Ovary (tissue), 9 donors: Measurements from ENCODE around the gene VAV3. TPM values are rescaled to one million over a fixed set of nuclear protein-coding genes. Genes with fewer than 3 reads are reported as not detected.

Experiments
- DNase-seq, 5 donors: peaks; one replicate each; pipeline ENCODE4 v3.0.0-alpha.2; 2019 to 2020
- H3K27ac ChIP-seq, 2 donors: fragments of 200-600 bp; one replicate each; pipeline versions ENCODE4 v1.5.1 to v1.8.0; 2019 to 2022
- H3K27me3 ChIP-seq: fragments of 200-600 bp; one replicate; pipeline ENCODE4 v1.8.0; 2022
- H3K36me3 ChIP-seq: fragments of 200-600 bp; sonication (generic); one replicate; pipeline ENCODE4 v1.5.1; 2019
- H3K4me1 ChIP-seq: one replicate; pipeline ENCODE4 v1.8.1; 2013; ENCODE audit warnings: mild to moderate bottlenecking, moderate library complexity; ENCODE audit not compliant: insufficient read depth
- H3K4me3 ChIP-seq: fragments of 200-600 bp; sonication (generic); one replicate; pipeline ENCODE4 v1.5.1; 2017
- H3K9me3 ChIP-seq, 2 donors: fragments of 200-600 bp in 1 of 2; sonication (generic) in 1 of 2; one replicate each; pipeline versions ENCODE4 v1.5.1 to v1.8.1; 2013 to 2019; ENCODE audit warnings: mild to moderate bottlenecking in 1 of 2, moderate library complexity in 1 of 2
- CTCF ChIP-seq, 3 donors: fragments of 450-650 bp in 2 of 3; fragments of 200-600 bp in 1 of 3; IDR thresholded peaks; one replicate each; pipeline versions ENCODE4 v1.5.1 to v1.8.0; 2016 to 2022; ENCODE audit warnings: antibody characterized with exemption in 3 of 3, mild to moderate bottlenecking in 1 of 3
- EP300 ChIP-seq: sonication (generic); formaldehyde crosslinking; IDR thresholded peaks from one replicate; pipeline ENCODE4 v1.6.1; 2017; ENCODE audit warnings: antibody characterized with exemption
- POLR2A ChIP-seq: fragments of 450-650 bp; IDR thresholded peaks from one replicate; pipeline ENCODE4 v1.6.1; 2017; ENCODE audit warnings: antibody characterized with exemption, mild to moderate bottlenecking, moderate library complexity
- WGBS, 3 donors: extraction: QIAGEN DNeasy Blood & Tissue Kit in 1 of 3; methylation state at CpG; one replicate each; pipeline versions ENCODE4 v1.1.5 to v1.1.7; 2013 to 2017; 5-methylcytosine and 5-hydroxymethylcytosine counted together
- intact Hi-C, 4 donors: fragments of 100-400 bp; cut with DNase I; formaldehyde crosslinking; loops; one replicate each; pipeline versions ENCODE4 v1.11.0 to v1.15.1; 2022 to 2023
- microRNA-seq, 3 donors: library from miRNA; unstranded; fragments of <30 nt; microRNA quantifications; one replicate each; pipeline versions ENCODE4 to v1.2.0, GENCODE V29; 2019 to 2020
- polyA plus RNA-seq, 2 donors: library from polyadenylated mRNA; stranded (reverse); fragments of 200-250 nt in 1 of 2; fragments of 350-450 nt in 1 of 2; fragmentation: Illumina TruSeq in 1 of 2; extraction: RNeasy Lipid Tissue Mini Kit (QIAGEN cat#74804) in 1 of 2; gene quantifications; one replicate each; pipeline ENCODE4 v1.2.3, GENCODE V29; 2013 to 2014
- small RNA-seq: library from RNA; depleted of rRNA; stranded (forward); fragments of <200 nt; gene quantifications from one replicate; pipeline ENCODE3, GENCODE V24; 2016
- total RNA-seq, 7 donors: library from RNA; depleted of rRNA in 2 of 7; stranded (reverse); fragments of >200 nt in 2 of 7; fragmentation: NEBNext Ultra II Directional in 3 of 7; extraction: Animal tissue kit (Norgen Biotek cat#: 25700) in 3 of 7; gene quantifications; one replicate each; pipeline versions ENCODE4 v1.1.0 to v1.2.4, GENCODE V29; 2016 to 2023
- donor health status: DM: no; HTN: no; CAD: no; lungs with moderate emphysema.
- donor health status: DM: no; HTN: no; CAD: no.
- donor health status: Bipolar disorder and iron deficiency.
- donor health status: DM: yes; HTN: yes; CAD: no.
- donor health status: DM: no; HTN: no; CAD: no.
- donor health status: DM: yes; HTN: yes; CAD: no.

The VAV3 gene
- total and polyA plus RNA-seq, 9 donors: 0.78 to 7.4 (median 1.5) TPM

GRCh38 chr1:107523736-107524135 lies 441.2 kb downstream of the VAV3 start:
- intact Hi-C loops: no loop called here
- no peaks in the 10 kb centered on the region for H3K4me1 ChIP-seq
- no peak overlapping the region for H3K27ac ChIP-seq
- no peaks in the 10 kb centered on the region for H3K9me3 ChIP-seq
- TF ChIP-seq CTCF (IDR thresholded peaks at IDR 0.05) (no peak), EP300 (no peak), POLR2A (no peak)
- H3K27me3 ChIP-seq: no peaks in the 10 kb centered on the region
- H3K4me3 ChIP-seq: no peak overlapping the region
- WGBS, 3 donors: 41 to 49% (median 45%) methylated on average over 4 of the region's 4 CpGs
- H3K36me3 ChIP-seq: no peaks in the 10 kb centered on the region
- no peak for DNase-seq

- intact Hi-C loops: no loop called here
- H3K4me1 ChIP-seq: no peaks in the 10 kb centered on the region
- no peaks in the 10 kb centered on the region for H3K27me3 ChIP-seq
- no peak overlapping the region for H3K27ac ChIP-seq
- no peaks in the 10 kb centered on the region for H3K36me3 ChIP-seq
- no peak for DNase-seq
- TF ChIP-seq POLR2A (no peak), CTCF (IDR thresholded peaks at IDR 0.05) (no peak), EP300 (no peak)
- H3K4me3 ChIP-seq: no peak overlapping the region
- no peaks in the 10 kb centered on the region for H3K9me3 ChIP-seq
- 52 to 68% (median 64%) methylated on average over 4 of the region's 4 CpGs for WGBS, 3 donors
These were observed 441.9 kb downstream of the VAV3 start for GRCh38 chr1:107523061-107523460.

Small RNAs within 50 kb of the gene (microRNA-seq; reads per million reads assigned to microRNA genes)
- gene MIR7852: 0 reads per million in 3 donors

Small RNAs within 50 kb of the gene (small RNA-seq; reads per million reads assigned to genes)
- gene MIR7852: not detected

Other genes with a start within 250 kb of the VAV3 start
- gene SLC25A24, start 235.2 kb upstream of the VAV3 start, total RNA-seq: 10 to 100 TPM; 22.3 to 32.7 (median 27.6) TPM
- 10 to 100 TPM; 13.9 to 21.7 TPM for gene SLC25A24, start 235.2 kb upstream of the VAV3 start, polyA plus RNA-seq